Suprapubic skin (tissue), 3 donors: ENCODE measurements around the gene SDHB.

Source experiments
- POLR2A ChIP-seq, 2 donors: fragments of 450-650 bp; IDR thresholded peaks; one replicate each; pipeline ENCODE4 v1.6.1; 2017; ENCODE audit warnings: antibody characterized with exemption in 2 of 2, mild to moderate bottlenecking in 2 of 2, moderate library complexity in 2 of 2
- TF ChIP-seq, protein P1 (sequence below), 2 donors: fragments of 200-600 bp in 1 of 2; fragments of 450-650 bp in 1 of 2; sonication (generic) in 1 of 2; IDR thresholded peaks; one replicate each; pipeline ENCODE4 v1.5.1; 2016 to 2019; ENCODE audit warnings: antibody characterized with exemption in 2 of 2, mild to moderate bottlenecking in 1 of 2, moderate library complexity in 1 of 2

DNA sequence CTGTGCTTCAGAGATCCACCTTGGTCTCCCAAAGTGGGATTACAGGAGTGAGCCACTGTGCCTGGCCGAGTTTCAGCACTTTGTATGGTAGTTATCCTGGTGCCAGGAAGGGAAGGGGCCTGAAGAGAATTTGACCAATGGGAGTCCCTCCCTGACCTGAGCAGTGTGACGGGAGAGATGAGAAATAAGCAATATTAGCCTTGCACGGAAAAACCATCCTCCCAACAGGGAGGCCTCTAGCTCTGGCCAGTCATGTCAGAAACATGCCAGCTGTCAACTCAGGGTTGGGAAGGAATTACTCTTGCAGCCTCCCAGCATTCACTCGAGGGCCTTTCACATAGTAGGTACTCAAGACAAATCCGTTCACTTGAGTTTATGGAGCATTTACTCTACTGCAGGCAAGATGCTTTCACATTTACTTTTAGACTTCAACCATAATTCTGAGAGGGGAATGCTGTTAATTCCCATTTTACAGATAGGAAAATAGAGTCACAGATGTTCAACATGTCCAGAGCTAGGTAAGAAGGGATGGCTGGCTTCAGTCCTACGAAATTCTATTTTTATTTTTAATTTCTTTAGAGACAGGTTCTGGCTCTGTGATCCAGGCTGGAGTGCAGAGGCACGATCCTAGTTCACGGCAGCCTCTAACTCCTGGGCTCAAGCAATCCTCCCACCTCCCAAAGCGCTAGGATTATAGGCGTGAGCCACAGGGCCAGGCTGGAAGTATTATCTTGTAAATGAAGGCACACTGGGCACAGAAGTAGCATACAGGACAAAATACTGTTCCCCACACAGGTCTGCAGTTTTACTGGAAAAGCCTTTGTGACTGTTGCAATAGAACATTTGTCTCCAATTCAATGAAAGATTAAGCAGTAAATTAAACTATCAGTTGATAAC is 38.9 kb downstream of the SDHB start:
- TF ChIP-seq, protein P1, sequence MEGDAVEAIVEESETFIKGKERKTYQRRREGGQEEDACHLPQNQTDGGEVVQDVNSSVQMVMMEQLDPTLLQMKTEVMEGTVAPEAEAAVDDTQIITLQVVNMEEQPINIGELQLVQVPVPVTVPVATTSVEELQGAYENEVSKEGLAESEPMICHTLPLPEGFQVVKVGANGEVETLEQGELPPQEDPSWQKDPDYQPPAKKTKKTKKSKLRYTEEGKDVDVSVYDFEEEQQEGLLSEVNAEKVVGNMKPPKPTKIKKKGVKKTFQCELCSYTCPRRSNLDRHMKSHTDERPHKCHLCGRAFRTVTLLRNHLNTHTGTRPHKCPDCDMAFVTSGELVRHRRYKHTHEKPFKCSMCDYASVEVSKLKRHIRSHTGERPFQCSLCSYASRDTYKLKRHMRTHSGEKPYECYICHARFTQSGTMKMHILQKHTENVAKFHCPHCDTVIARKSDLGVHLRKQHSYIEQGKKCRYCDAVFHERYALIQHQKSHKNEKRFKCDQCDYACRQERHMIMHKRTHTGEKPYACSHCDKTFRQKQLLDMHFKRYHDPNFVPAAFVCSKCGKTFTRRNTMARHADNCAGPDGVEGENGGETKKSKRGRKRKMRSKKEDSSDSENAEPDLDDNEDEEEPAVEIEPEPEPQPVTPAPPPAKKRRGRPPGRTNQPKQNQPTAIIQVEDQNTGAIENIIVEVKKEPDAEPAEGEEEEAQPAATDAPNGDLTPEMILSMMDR (IDR thresholded peaks at IDR 0.05): no peak
- TF ChIP-seq POLR2A (IDR thresholded peaks at IDR 0.05): no peak
